HL-60/S4 treated with retinoic acid at 250 ng/mL for 4 days and 3 days (cell line): ENCODE data around the gene OAF.

Experiments used
- in situ Hi-C: fragments of 300-500 bp; cut with MboI; formaldehyde crosslinking; loops from 2 replicates; pipeline ENCODE4 v1.7.0; 2022; ENCODE audit warnings: low sequenced_read_pairs

The OAF gene

GRCh38 chr11:120219938-120220746 is 9.3 kb downstream of the OAF start:
- in situ Hi-C loops = no loop called here

DNA sequence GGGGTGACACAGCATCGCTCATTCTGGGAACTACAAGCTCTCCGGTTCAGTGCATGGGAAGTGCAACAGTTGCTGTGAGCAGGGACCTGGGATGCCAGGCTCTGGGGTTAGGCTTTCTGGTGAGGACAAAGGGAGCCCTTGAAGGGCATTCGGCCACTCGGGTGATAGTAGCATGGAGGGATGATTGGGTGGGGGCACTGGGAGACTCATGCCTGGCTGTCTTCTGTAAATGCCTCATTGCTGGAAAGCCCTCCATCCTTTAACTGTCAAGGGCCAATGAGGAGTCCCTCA is 9.9 kb downstream of the OAF start:
- in situ Hi-C loops = no loop called here

GRCh38 chr11:120221115-120221752 is 10.4 kb downstream of the OAF start:
- in situ Hi-C loops = no loop called here

DNA sequence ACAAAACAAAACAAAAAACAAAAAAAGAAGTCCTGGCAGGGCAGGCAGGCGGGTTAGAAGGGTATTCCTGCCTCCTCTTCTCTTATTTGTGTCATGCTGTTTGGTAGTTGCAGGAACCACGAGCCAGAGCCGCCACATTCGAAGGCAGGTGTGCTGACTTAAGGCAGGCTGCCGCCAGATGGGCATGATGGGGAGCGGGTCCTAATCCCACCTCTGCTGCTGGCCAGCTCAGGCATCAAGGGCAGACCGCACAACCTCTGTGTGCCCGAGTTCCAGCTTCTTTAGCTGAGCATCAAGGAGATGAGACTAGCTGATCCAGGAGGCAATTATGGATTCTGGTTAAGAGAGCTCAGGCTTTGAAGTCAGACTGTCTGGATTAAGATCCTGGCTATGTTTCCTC is 12.1 kb downstream of the OAF start:
- in situ Hi-C loops = no loop called here

GRCh38 chr11:120223793-120224192 is 13.0 kb downstream of the OAF start:
- in situ Hi-C loops = no loop called here

GRCh38 chr11:120224361-120224760 is 13.5 kb downstream of the OAF start:
- in situ Hi-C loops = no loop called here

DNA sequence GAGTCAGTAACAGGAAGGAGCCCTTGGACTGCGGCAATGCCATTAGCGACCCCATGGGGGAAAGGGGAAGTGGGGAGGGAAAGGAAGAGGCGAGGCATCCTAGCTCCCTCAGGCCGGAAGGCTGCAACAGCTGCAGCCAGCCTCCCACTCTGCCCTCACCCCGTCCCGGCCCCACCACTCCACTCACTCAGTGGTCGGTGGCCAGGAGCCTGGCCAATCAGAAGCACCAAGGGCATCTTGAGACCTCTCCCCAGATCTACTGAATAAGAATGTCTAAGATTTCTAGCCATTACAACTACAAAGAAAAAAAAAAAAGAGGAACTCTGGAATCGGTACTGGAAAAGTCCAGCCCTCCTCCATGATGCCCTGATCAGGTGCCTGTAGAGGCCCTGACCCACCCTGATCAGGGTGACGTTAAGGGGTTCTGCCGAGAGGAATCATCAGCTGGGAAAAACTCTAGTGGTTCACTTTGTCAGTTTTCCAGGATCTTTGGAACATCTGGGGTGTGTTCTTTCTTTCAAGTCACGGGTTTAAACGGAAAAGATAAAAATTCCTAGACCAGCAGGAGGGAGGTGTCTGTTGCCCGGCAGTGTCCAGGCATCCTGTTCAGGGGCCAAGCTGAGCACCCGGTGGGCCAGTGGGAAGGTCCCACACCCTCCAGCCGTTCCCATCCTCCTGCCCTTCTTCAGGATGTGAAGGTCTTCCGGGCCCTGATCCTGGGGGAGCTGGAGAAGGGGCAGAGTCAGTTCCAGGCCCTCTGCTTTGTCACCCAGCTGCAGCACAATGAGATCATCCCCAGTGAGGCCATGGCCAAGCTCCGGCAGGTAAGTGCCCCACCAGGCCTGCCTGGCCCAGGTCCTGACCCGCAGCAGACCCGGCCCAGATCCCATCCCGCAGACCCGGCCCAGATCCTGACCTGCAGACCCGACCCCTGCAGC is 14.4 kb downstream of the OAF start:
- in situ Hi-C loops = loop anchor here (5.0 kb wide), 1 partner anchor 53 kb away; no protein-coding TSS in a partner anchor

GRCh38 chr11:120226242-120226641 is 15.4 kb downstream of the OAF start:
- in situ Hi-C loops = loop anchor here (5.0 kb wide), 1 partner anchor 54 kb away; no protein-coding TSS in a partner anchor

DNA sequence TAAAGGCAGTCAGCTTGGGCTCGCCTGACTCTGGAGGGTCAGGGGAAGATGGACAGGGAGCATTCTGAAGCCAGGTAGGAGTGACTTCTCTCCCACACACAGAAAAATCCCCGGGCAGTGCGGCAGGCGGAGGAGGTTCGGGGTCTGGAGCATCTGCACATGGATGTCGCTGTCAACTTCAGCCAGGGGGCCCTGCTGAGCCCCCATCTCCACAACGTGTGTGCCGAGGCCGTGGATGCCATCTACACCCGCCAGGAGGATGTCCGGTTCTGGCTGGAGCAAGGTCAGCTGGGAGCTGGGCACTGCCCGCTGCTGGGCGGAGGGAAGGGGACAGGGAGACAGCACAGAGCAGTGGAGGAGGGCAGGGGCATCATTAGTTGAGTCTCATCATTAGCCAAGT is 15.9 kb downstream of the OAF start:
- in situ Hi-C loops = loop anchor here (5.0 kb wide), 1 partner anchor 54 kb away; no protein-coding TSS in a partner anchor

- in situ Hi-C loops = loop anchor here (5.0 kb wide), 1 partner anchor 55 kb away; no protein-coding TSS in a partner anchor
These were observed 16.5 kb downstream of the OAF start for GRCh38 chr11:120227228-120227852.

GRCh38 chr11:120228794-120229384 is 18.1 kb downstream of the OAF start:
- in situ Hi-C loops = loop anchor here (5.0 kb wide), 1 partner anchor 57 kb away; no protein-coding TSS in a partner anchor

- in situ Hi-C loops = loop anchor here (5.0 kb wide), 1 partner anchor 57 kb away; no protein-coding TSS in a partner anchor
These were observed 18.9 kb downstream of the OAF start for GRCh38 chr11:120229451-120230424.

- in situ Hi-C loops = no loop called here
These were observed 19.7 kb downstream of the OAF start for GRCh38 chr11:120230433-120231071.

DNA sequence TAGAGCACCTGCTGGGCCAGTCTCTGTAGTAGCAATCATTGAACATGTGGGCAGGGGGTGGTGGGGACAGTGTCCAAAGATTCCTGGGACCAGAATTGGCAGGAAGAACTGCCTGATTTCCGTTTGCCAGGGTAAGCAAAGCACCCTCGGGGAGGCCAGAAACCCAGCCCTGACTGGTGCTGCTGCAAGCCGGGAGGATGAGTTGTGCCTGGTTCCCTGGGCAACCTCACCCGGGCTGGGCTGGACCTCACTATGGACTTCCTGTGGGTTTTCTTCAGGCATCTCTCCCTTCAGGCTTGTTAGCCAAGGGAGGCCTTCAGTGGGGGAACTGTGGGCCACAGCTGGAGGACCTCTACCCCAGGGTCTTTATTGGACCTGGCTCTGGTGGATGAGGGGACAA is 21.1 kb downstream of the OAF start:
- in situ Hi-C loops = no loop called here

DNA sequence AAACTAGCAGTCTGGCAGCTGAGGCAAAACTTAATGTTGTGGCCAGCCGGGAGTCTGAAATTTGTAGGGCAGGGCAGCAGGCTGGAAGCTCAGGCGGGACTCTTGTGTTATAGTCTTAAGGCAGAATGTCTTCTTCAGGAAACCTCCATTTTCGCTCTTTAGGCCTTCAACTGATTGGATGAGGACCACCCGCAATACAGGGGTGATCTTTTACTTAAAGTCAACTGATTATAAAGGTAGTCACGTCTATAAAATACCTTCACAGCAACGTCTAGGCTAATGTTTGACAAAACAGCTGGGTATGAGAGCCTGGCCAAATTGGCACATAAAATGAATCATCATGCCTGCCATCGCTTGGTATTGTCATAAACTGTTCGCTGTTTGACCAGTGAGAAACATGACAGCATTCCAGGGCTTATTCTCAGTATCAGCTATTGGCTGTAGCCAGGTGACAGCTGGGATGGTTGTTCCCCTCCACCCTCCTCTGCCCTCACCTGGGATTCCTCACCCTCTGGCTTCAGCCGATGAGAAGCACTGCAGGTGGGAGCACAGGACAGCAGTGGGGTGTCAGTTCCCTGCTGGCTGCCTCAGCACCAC is 22.5 kb downstream of the OAF start:
- in situ Hi-C loops = no loop called here

DNA sequence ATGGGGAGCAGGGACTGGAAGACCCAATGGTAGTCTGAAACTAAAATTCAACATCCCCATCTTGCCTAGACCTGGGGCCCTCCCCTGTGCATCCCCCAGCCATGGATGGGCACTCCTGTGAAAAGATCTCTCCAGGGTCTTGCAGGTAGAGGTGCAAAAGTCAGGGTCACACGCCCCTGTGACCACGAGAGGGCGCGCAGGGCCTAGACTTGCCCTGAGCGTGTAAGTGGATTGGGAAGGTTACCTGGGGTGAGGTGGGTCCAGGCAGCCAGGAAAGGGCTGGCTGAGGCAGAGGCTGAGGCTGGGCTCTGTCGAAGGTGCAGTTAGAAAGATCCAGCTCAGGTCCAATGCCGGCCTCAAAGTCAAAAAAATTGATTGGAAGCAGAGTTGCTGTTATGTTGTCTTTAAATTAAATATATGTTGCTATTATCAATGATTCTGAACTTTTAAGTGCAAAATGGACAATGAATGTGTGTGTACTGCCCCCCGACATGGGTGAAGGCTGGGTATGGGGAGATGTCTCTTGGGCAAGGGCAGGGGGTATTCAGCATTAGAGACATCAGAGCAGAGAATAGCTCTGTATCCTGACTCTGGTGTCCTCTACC is 24.3 kb downstream of the OAF start:
- in situ Hi-C loops = no loop called here

DNA sequence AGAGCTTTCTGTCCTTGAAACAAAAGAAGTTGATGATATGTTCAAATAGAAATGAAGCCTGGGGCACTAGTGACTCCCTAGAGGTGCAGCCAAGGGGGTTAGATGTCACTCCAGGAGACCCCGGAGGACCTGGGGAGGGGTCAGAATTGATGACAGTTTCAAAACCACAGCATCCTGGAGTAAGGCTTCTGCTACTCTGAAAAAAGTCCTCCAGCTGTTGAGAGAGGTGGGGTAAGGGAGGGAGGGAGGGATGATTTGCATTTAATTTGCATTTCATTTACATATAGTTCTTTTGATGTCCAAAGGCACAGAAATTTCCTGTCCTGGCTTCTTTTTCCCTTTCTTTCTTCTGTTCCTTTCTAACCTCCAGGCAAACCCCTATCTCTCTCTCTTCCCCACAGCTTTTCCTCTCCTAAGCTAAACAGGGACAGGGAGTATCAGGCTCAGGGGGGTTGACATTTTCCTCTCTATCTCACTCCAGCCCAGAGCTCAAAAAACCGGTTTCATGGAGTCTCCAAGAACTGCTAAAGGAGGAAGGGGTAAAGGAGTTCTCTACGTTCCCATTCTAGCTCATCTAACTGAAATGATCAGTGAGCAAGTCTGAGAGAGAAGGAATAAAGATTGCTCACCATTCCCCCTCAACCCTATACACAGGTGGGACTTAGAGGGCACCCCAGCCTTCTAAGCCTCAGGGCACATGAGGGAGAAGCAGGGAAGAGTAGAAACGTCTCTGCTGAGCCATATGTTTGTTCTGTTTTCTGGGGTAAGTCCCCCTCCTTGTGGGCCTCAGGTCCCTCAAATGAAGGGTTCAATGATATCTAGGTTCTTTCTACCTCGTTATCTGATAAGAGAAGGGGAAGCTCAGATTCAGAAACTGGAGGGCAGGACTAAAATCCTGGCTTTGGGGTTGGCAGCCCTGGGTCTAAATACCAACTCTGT is 25.6 kb downstream of the OAF start:
- in situ Hi-C loops = no loop called here
